Upper lobe of left lung (tissue), 6 donors: ENCODE data around the gene NASP. TPM values are rescaled to one million over a fixed set of nuclear protein-coding genes. Genes with fewer than 3 reads are reported as not detected.
A peak's percentile ranks its signal among the peaks of the same experiment; 100 is the strongest.

ENCODE experiments used
- ATAC-seq, 2 donors: fragments of 200-7000 bp; cut with Tn5 transposase; one replicate each; pipeline ENCODE4 v1.9.1; 2022; ENCODE audit warnings: mild to moderate bottlenecking in 2 of 2, moderate library complexity in 2 of 2; ENCODE audit not compliant: low FRiP score in 2 of 2
- DNase-seq, 2 donors: peaks; one replicate each; pipeline ENCODE4 v3.0.0-alpha.2; 2019 to 2020
- H3K27ac ChIP-seq, 4 donors: fragments of 200-600 bp; sonication (generic); one replicate each; pipeline ENCODE4 v1.5.1; 2016 to 2019
- H3K27me3 ChIP-seq, 4 donors: fragments of 200-600 bp; sonication (generic); one replicate each; pipeline ENCODE4 v1.5.1; 2017 to 2019
- H3K36me3 ChIP-seq, 4 donors: fragments of 200-600 bp; sonication (generic); one replicate each; pipeline ENCODE4 v1.5.1; 2016 to 2019
- H3K4me1 ChIP-seq, 4 donors: fragments of 200-600 bp; sonication (generic); one replicate each; pipeline ENCODE4 v1.5.1; 2018 to 2019
- H3K4me3 ChIP-seq, 4 donors: fragments of 200-600 bp; sonication (generic); one replicate each; pipeline ENCODE4 v1.5.1; 2017 to 2019; ENCODE audit warnings: mild to moderate bottlenecking in 2 of 4, moderate library complexity in 1 of 4
- H3K9me3 ChIP-seq, 4 donors: fragments of 200-600 bp; sonication (generic); one replicate each; pipeline ENCODE4 v1.5.1; 2018 to 2019
- CTCF ChIP-seq, 6 experiments: fragments of 450-650 bp in 4 of 6; fragments of 200-600 bp in 2 of 6; sonication (generic) in 2 of 6; IDR thresholded peaks; one replicate each; pipeline ENCODE4 v1.5.1; 2016 to 2019; ENCODE audit warnings: antibody characterized with exemption in 6 of 6
- EP300 ChIP-seq, 4 donors: sonication (generic); formaldehyde crosslinking; IDR thresholded peaks; one replicate each; pipeline ENCODE4 v1.5.1; 2017; ENCODE audit warnings: antibody characterized with exemption in 4 of 4, control low read depth in 2 of 4
- POLR2A ChIP-seq, 4 donors: fragments of 450-650 bp; IDR thresholded peaks; one replicate each; pipeline ENCODE4 v1.5.1; 2016 to 2017; ENCODE audit warnings: antibody characterized with exemption in 4 of 4, mild to moderate bottlenecking in 2 of 4
- POLR2AphosphoS5 ChIP-seq, 2 donors: sonication (generic); formaldehyde crosslinking; IDR thresholded peaks; one replicate each; pipeline ENCODE4 v1.5.1; 2017; ENCODE audit warnings: antibody characterized with exemption in 2 of 2
- WGBS, 2 donors: methylation state at CpG; one replicate each; pipeline ENCODE4 v1.1.5; 2017 to 2018; 5-methylcytosine and 5-hydroxymethylcytosine counted together
- total RNA-seq, 6 donors: library from RNA; depleted of rRNA in 4 of 6; stranded (reverse); fragments of >200 nt in 4 of 6; gene quantifications; one replicate each; pipeline versions ENCODE4 v1.1.0 to v1.2.1, GENCODE V29; 2016 to 2021
- donor health status: DM: no; HTN: no; CAD: no; lungs with moderate emphysema.
- donor health status: DM: no; HTN: yes; CAD: no; lungs with severe emphysema.

NASP gene
- total RNA-seq, 6 donors from 2014 or later, result 43.5 to 94.3 (median 59.5) TPM

- DNase-seq (no peak), ATAC-seq (no peak)
- 94 to 95% methylated on average over 2 of the region's 2 CpGs for WGBS, 2 donors
- peaks cover 6 to 20% (median 13%) of the 10 kb centered on the region in 4 donors for H3K4me1 ChIP-seq
- TF ChIP-seq POLR2AphosphoS5 (IDR thresholded peaks at IDR 0.05) (no peak), CTCF (IDR thresholded peaks at IDR 0.05) (no peak), POLR2A (IDR thresholded peaks at IDR 0.05) (no peak), EP300 (IDR thresholded peaks at IDR 0.05) (no peak)
- no peaks in the 10 kb centered on the region for H3K27me3 ChIP-seq
- H3K9me3 ChIP-seq, result no peaks in the 10 kb centered on the region
- H3K27ac ChIP-seq, result peak overlapping the region in 3 of 4 donors; percentile 0 to 22 (median 13)
- H3K4me3 ChIP-seq, result no peak overlapping the region
- peaks cover 6 to 58% (median 24%) of the 10 kb centered on the region in 4 donors for H3K36me3 ChIP-seq
Measured at GRCh38 chr1:45644661-45645060, 60.8 kb downstream of the NASP start.

- H3K4me1 ChIP-seq, result peaks cover 6 to 20% (median 13%) of the 10 kb centered on the region in 4 donors
- peaks cover 6 to 58% (median 18%) of the 10 kb centered on the region in 4 donors for H3K36me3 ChIP-seq
- WGBS, 2 donors, result 79 to 85% methylated on average over 9 of the region's 9 CpGs
- H3K27ac ChIP-seq, result peak overlapping the region in 1 of 4 donors; percentile 16
- DNase-seq (no peak), ATAC-seq (peak in 1 of 2 donors; percentile 68)
- H3K9me3 ChIP-seq, result no peaks in the 10 kb centered on the region
- no peaks in the 10 kb centered on the region for H3K27me3 ChIP-seq
- H3K4me3 ChIP-seq, result no peak overlapping the region
- TF ChIP-seq EP300 (IDR thresholded peaks at IDR 0.05), result no peak
- no peak for TF ChIP-seq POLR2A (IDR thresholded peaks at IDR 0.05)
- TF ChIP-seq POLR2AphosphoS5 (IDR thresholded peaks at IDR 0.05), result no peak
- no peak for TF ChIP-seq CTCF (IDR thresholded peaks at IDR 0.05)
Measured at GRCh38 chr1:45647248-45648021, 63.6 kb downstream of the NASP start.

- ATAC-seq, result no peak
- no peak overlapping the region for H3K27ac ChIP-seq
- no peak for DNase-seq
- no peaks in the 10 kb centered on the region for H3K9me3 ChIP-seq
- H3K4me1 ChIP-seq, result no peaks in the 10 kb centered on the region
- WGBS, 2 donors, result 90 to 94% methylated on average over 12 of the region's 12 CpGs
- no peaks in the 10 kb centered on the region for H3K27me3 ChIP-seq
- no peak overlapping the region for H3K4me3 ChIP-seq
- H3K36me3 ChIP-seq, result peaks cover 42 to 100% (median 80%) of the 10 kb centered on the region in 4 donors
- TF ChIP-seq CTCF (IDR thresholded peaks at IDR 0.05) (no peak), POLR2A (IDR thresholded peaks at IDR 0.05) (no peak), EP300 (IDR thresholded peaks at IDR 0.05) (no peak), POLR2AphosphoS5 (IDR thresholded peaks at IDR 0.05) (no peak)
Measured at GRCh38 chr1:45654540-45655280, 70.9 kb downstream of the NASP start.

GRCh38 chr1:45656573-45657226, 72.9 kb downstream of the NASP start:
- H3K27ac ChIP-seq, result no peak overlapping the region
- H3K27me3 ChIP-seq, result no peaks in the 10 kb centered on the region
- WGBS, 2 donors, result 95 to 96% methylated on average over 3 of the region's 3 CpGs
- no peaks in the 10 kb centered on the region for H3K9me3 ChIP-seq
- no peak for DNase-seq
- ATAC-seq, result no peak
- TF ChIP-seq POLR2A (IDR thresholded peaks at IDR 0.05) (no peak), EP300 (IDR thresholded peaks at IDR 0.05) (no peak)
- peaks cover 39 to 92% (median 76%) of the 10 kb centered on the region in 4 donors for H3K36me3 ChIP-seq
- H3K4me1 ChIP-seq, result no peaks in the 10 kb centered on the region
- H3K4me3 ChIP-seq, result no peak overlapping the region

GRCh38 chr1:45658171-45658570, 74.3 kb downstream of the NASP start:
- Histone ChIP-seq H3K27me3 (no peaks in the 10 kb centered on the region), H3K9me3 (no peaks in the 10 kb centered on the region), H3K4me1 (no peaks in the 10 kb centered on the region), H3K4me3 (no peak overlapping the region), H3K36me3 (peaks cover 35 to 78% (median 65%) of the 10 kb centered on the region in 4 donors), H3K27ac (no peak overlapping the region)
- DNase-seq, result no peak
- TF ChIP-seq POLR2A (IDR thresholded peaks at IDR 0.05), result no peak
- no peak for TF ChIP-seq CTCF (IDR thresholded peaks at IDR 0.05)
- no peak for TF ChIP-seq EP300 (IDR thresholded peaks at IDR 0.05)
- no peak for TF ChIP-seq POLR2AphosphoS5 (IDR thresholded peaks at IDR 0.05)
- ATAC-seq, result no peak
- WGBS, 2 donors, result 83 to 85% methylated on average over 2 of the region's 2 CpGs
